Iris pigment epithelial cell (primary cell): Measurements from ENCODE around the gene VAX1.

Experiments
- DNase-seq: peaks from one replicate; pipeline ENCODE4 v3.0.0-alpha.2; 2011; ENCODE audit warnings: low read depth

VAX1 gene

DNA sequence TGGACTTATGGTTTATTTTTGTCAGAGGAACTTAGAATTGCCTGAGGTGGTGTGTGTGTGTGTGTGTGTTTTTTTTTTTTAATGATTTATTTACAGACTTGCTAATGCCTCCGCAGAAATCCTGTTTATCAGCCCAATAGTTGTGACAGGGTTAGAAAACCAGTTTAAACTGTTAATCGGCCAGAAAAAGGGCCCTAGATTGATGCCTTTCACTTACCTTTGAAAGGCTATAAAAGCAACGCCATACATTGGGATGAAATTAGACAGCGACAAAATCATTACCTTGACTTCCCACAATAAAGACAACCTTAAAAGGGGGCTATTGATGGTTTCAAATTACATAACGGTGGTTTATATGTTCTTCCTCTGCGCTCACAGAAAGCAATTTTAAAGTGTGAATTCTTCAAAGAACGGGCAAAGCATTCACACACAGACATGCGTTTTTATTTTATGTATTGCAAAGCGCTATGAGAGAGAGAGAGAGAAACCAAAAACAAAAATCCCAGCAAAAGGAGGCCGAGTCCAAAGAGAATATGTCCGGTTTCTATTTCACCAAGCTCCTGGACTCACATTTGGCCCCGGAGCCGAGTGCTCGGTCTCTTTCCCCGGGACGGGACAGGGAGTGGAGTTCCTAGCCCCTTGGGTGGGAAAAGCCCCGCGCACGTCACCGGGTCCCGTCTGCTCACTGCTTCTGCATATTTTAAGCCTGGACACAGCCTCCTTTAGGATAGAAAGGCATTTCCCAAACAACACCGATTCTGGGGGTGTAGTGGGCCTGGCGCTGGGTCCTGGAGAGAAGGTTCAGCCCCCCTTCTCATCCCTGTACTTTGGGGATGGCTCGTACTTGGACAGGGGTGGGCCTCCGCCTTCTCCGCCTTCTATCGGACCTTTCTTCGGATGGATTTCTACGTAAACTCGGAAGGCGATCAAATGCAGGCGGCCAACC lies 26.8 kb upstream of the VAX1 start:
- no peak for DNase-seq

DNA sequence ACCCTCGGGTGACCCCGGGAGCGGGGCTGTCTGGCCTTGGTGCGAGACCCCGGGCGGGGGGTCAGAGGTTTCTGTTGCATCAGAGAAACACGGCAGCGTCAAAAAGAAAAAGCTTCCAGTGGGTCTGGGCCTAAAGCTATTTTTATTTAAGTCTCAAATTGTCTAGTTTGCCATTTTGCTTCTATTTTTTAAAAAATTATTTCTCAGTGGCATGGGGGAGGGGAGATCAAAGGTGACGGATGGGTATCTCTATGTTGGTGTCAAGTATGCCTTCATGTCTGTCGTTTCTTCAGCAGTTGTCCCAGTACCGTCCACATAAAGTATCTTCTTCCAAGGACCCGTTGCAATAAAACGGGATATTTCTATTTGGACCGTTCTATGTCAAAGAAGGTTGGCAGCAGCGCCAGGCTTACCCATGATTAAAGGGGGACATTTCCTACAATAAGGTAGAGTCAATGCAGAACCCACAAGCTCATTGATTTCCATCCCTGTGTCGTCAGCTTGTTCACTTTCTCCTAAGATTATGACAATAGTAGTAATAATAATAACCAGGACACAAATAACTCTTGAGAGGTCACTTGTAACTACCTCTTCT lies 26.0 kb upstream of the VAX1 start:
- DNase-seq, result no peak

- no peak for DNase-seq
Observed at GRCh38 chr10:117163061-117163953, 25.2 kb upstream of the VAX1 start.

GRCh38 chr10:117162093-117163060 lies 24.3 kb upstream of the VAX1 start:
- no peak for DNase-seq

DNA sequence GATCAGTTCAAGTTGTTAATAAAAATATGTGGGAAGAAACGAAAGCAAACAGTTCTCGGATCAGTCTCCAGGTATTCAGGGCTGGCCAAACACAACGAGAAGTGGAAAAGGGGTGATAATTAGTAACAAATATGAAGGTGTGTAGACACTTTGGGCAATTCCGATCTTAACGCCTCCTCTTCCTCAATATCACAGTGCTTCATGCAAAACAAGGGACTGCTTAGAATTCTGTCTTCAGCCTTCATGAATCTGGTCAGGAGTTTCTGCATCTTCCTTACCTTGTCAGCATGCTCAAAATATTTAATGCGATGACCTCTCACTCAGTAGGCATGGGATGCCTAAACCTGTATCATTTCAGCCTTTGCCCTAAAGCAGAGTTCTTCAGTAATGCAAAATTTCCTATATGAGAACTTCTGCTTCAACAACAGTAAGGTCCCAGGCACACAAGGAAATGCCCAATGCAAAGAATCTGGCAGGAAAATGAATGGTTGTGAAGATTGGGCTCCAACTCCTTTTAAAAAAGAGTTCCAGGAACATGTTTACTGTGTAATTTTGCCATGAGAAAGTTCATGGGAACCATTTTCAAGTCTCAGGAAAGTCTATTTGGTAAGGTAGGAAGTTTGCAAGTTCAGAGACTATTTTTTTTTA lies 23.4 kb upstream of the VAX1 start:
- DNase-seq, result no peak

DNA sequence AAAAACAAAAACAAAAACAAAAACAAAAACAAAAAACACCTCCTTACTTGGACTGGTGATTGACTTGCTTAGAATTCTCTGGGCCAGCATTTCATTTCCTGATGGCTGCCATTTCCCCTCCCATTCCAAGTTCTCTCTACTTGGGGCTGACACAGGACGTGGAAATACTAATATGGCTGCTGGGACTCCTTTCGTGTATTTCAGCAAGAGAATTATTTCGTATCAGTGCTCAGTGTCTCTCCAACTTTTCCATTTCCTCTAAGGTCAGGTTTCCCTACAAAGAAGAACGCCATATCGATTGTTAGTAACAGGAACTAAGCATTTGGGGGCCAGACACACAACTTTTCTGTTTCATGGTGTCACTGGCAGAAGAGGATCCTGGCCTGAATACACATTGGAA lies 22.5 kb upstream of the VAX1 start:
- no peak for DNase-seq

DNA sequence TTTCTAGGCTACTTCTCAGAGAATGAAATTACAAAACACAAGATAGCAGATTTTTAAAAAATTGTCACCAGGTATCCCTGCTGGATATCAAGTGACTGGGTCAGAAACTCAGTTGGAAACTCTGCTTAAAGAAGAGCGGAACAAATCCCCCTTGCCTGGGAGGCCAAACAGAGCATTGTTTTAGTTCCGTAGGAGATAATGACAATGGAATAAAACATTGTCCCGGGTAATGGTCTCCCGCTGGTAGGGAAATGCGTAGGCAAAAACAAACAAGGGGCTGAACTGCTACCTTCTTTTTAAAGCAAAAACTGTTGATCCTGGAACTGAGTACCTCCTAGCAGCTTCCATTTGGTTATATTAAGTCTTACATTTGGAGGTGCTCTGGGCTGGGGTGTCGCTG lies 21.3 kb upstream of the VAX1 start:
- DNase-seq, result no peak

DNA sequence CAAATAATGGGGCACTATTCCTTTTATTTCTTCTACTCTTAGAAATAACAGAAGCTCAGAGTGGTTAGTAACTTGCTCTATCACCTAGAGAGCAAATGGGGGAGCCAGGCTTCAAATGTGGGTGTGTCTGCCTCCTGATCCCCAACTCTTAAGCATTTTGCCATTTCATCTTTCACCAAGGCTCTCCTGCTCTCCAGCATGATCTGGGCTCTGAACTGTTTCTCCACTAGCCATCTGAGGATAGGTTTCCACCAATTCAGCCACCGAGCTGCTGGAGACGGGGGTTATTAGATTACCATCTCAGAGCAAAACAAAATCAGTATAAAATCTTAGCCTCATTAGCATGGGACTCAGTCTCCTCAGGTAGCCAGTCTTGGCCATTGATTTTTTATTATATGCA lies 20.2 kb upstream of the VAX1 start:
- no peak for DNase-seq

DNA sequence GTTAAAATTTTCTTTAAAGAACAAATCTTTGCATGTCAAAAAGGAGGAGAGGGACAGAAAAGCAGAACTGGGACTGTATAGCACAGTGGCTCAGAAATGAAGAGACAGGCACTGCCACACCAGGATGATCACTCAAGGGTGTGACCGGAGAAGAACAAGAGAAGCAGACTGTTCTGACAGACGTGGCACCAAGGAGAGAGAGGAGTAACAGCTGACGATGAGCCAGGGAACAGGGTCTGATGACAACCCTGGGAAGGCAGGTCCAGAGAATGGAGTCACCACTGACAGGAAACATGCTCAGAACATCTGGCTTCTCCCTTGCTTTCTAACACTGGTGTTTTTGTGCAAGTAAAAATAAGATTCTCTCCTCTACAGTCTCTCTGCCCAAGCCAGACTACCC lies 14.6 kb upstream of the VAX1 start:
- DNase-seq, result no peak

- DNase-seq, result no peak
Observed at GRCh38 chr10:117148284-117148683, 10.2 kb upstream of the VAX1 start.

DNA sequence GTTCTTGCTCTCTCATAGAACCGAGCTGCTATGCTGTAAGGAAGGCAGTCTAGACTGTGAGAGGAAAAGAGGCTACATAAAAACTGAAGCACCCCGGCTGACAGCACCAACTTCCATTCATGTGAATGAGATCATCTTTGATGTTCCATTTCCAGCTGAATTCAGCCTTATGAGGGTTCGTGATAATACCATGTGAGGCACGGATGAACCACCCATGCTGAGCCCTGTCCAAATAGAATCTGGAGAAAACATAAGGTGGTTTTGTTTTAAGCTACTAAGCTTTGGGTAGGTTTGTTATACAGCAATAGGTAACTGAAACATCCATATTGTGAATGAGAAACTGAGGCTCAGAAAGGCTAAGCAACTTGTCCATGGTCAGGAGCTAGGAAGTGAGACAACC lies 6.9 kb upstream of the VAX1 start:
- no peak for DNase-seq

DNA sequence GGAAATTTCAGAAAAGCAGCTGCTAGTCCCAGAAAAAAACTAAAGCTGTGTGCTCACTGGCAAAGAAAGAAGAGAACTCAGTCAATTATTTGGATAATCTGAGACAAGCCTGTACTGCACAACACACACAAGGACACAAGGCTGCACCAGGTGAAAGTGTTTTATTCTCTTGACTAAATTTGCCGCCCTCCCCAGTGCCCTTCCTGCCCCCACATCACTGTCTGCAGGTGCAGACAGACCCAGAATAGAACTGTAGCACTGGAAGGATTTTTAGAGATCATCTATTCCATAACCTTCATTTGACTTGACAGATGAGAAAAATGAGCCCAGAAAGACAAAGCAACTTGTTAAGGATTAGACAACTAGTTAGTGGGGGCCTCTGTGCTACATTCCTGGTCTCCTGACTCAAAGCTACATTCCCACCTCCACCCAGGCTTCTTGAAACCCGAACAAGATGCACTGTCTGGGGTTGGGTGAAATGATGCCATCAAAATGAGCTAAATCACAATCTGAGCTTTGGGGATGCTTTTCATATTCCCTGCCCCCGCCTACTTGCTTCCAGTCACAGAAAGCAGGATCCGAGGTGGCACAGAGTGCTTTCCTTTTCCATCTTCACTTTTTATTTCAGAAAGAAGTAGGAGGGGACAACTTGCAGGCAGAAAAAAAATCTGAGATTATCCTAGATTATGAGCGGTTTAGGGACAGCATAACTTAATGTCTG lies 5.2 kb upstream of the VAX1 start:
- DNase-seq, result no peak

- no peak for DNase-seq
Observed at GRCh38 chr10:117140525-117140902, 2.4 kb upstream of the VAX1 start.

DNA sequence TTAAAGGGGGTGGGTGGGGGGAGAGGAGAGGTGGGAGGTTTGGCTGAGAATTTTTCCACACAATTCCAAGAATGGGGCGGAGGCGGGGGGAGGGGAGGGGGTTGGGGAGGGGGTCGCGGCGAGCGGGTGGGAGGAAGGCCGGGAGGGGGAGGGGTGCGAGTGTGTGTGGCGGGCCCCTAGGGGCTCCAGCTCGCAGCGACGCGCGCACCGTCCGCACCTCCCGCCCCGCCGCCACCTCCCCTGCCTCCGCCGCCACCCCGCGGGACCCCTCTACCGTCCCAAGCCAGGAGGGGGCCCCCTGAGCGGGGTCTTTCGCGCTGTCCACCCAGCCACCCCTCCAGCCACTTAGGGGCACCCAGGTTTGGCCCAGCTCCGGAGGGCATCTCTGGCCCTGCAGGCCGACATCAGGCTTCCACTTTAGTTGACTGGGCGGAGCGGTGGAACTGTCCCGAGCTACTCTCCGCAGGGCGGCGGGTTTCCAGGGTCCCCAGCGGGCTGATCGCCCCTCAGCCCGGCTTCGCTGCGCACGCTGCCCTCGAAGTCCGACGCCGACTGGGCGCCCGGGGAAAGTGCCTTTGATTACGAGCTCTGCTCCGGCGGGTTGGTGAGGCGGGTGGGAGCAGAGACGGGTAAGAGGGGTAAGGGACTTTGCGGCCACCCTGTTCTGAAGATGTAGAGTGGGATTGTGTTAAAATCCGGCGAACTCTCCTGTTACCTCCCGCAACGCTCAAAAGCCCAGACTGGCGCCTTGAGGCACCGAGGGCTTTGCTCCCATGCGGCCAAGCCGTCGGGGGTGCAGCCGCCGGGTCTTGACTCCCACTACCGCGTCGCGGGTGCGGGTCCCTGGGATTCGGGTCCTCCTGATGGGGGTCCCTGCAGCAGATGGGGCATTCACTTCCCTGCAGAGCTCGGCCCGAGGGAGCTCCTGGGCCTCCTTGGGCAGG lies 1.8 kb upstream of the VAX1 start:
- DNase-seq, result no peak

DNA sequence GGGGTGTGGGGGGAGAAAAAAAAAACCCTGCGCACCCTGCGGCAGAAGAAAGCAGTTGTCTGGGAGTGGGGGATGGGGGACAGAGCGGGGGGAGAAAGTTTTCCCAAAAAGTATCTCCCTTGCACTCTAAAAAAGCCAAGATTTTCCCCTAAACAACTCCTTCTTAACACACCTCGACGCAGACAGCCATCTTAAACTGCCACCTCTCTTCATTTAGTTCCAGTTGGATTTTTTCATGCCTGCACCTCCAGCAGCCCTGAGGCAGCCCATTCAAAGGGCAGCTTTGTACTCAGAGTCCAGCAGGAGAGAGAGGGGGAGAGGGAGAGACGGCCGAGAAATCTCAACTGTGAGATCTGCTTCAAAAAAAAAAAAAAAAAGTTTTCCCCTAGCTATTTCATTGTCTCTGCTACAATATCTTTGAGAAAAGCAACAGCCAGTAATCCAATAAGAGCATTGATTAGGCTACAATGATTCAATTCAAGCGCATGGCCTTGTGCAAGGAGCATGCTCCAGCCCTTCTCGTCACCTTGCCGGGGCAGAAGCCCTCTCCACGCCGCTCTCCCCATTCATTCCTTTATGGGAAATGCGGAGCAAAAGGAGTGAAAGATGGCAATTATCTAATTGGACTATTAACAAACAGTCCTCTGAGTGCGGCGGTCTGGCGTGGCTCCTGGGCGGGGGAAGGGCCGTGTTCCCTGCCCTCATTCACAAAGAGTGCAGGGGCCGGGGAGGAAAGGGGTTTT lies 939 bp upstream of the VAX1 start:
- no peak for DNase-seq

DNA sequence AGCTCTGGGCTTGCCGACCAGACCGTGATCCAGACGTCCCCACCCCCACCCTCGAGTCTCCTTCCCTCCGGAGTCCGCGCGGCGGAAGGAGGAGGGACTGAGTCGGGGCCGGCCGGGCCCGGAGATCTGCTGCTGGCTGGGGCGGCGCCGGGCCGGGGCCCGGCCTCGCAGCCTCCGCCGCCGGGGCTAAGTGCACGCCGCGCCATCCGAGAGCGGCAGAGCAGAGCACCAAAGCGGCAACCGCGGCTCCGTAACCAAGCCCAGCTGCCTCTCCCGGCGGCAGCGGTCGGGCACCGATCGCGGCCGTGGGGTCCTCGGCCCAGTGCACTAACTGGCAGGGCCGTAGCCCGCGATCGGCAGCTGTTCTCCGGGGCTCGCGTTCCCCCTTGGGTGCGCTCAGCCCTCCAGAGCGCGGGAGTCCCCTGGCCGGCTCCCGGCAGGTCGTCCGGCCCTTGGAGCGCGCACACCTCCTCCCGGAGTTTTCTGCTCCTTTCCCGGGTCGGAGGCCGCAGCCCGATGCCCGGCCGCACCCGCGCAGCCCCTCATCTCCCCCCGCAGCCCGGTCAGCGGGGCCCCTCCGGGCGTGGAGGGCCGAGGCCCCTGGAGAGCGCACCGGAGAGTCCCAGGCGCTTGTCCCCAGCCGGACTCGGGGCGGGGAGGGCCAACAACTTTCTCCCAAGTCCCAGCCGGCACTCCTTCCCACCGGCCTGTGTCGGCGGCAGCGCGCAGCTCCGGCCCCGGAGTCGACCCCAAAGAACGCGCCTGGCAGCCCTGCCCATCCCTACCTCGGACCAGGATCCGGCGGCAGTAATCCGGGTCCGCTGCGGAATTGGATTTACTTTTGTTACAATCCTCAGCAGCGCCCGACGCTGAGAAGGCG lies 799 bp downstream of the VAX1 start:
- DNase-seq, result peak; percentile 28

GRCh38 chr10:117136391-117136975 lies 1.6 kb downstream of the VAX1 start:
- no peak for DNase-seq
